Mucosa of descending colon (tissue), 3 donors: Measurements from ENCODE around the gene MEI1. TPM values are rescaled to one million over a fixed set of nuclear protein-coding genes. Genes with fewer than 3 reads are reported as not detected.

Experiments used
- ATAC-seq: fragments of 200-7000 bp; cut with Tn5 transposase; one replicate; pipeline ENCODE4 v1.9.1; 2020; ENCODE audit warnings: mild to moderate bottlenecking, moderate library complexity
- DNase-seq, 3 donors: peaks; one replicate each; pipeline ENCODE4 v3.0.0-alpha.2; 2020
- H3K36me3 ChIP-seq: fragments of 200-600 bp; one replicate; pipeline ENCODE4 v1.8.0; 2021; ENCODE audit warnings: low read depth, mild to moderate bottlenecking
- H3K4me1 ChIP-seq: fragments of 200-600 bp; one replicate; pipeline ENCODE4 v1.8.0; 2021; ENCODE audit warnings: low read depth, mild to moderate bottlenecking
- H3K4me3 ChIP-seq: fragments of 200-600 bp; one replicate; pipeline ENCODE4 v1.8.0; 2021; ENCODE audit warnings: mild to moderate bottlenecking
- H3K9me3 ChIP-seq: fragments of 200-600 bp; one replicate; pipeline ENCODE4 v1.8.0; 2021; ENCODE audit warnings: mild to moderate bottlenecking
- CTCF ChIP-seq: fragments of 200-600 bp; IDR thresholded peaks from one replicate; pipeline ENCODE4 v1.8.0; 2022; ENCODE audit warnings: antibody characterized with exemption, mild to moderate bottlenecking
- intact Hi-C, 2 donors: fragments of 100-400 bp; cut with DNase I in 1 of 2; cut with micrococcal nuclease in 1 of 2; formaldehyde crosslinking; loops; one replicate each; pipeline versions ENCODE4 v1.11.0 to v1.11.1; 2022; cut with DNase I, micrococcal nuclease
- total RNA-seq, 3 donors: library from RNA; stranded (reverse); fragmentation: NEBNext Ultra II Directional in 2 of 3; extraction: Animal tissue kit (Norgen Biotek cat#: 25700) in 2 of 3; gene quantifications; one replicate each; pipeline versions ENCODE4 v1.2.1 to v1.2.4, GENCODE V29; 2021 to 2023
- donor health status: DM: no; HTN: no; CAD: no; lungs with moderate emphysema.
- donor health status: DM: no; HTN: no; CAD: no.
- donor health status: DM: no; HTN: yes; CAD: no.

MEI1 gene
- total RNA-seq, 3 donors from 2014 or later = 1.4 to 6.4 (median 1.8) TPM

GRCh38 chr22:41826430-41827383 lies 127.4 kb downstream of the MEI1 start:
- intact Hi-C loops = no loop called here
- DNase-seq (peak; percentile 68 to 77 (median 71)), ATAC-seq (peak; percentile 80)
- H3K4me3 ChIP-seq = no peak overlapping the region
- peaks cover 32% of the 10 kb centered on the region for H3K4me1 ChIP-seq
- no peaks in the 10 kb centered on the region for H3K9me3 ChIP-seq
- TF ChIP-seq CTCF = no peak
- no peaks in the 10 kb centered on the region for H3K36me3 ChIP-seq

DNA sequence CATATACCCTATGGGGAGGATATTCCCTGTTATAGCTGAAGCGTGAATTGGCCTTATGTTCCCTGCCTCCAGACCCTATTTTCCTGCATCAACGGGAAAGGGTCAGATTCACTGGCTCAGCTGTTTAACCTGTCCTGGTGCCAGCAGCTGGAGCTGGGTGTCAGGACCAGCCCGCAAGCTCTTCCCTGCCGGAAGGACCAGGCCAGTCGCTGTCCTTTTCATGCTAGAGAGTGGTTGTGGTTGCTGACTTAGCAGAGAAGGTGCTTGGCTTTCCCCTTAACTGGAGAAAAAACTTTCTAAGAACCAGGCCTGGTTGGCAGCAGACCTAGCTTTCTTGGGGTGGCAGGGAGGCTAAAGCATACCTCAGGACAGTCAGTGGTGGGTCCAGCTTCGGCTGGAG lies 128.4 kb downstream of the MEI1 start:
- TF ChIP-seq CTCF = no peak
- ATAC-seq = no peak
- Histone ChIP-seq H3K4me1 (peaks cover 32% of the 10 kb centered on the region), H3K36me3 (peaks cover 2% of the 10 kb centered on the region), H3K9me3 (no peaks in the 10 kb centered on the region), H3K4me3 (no peak overlapping the region)
- intact Hi-C loops = no loop called here
- DNase-seq = no peak

GRCh38 chr22:41828516-41828915 lies 129.2 kb downstream of the MEI1 start:
- no peak for TF ChIP-seq CTCF
- intact Hi-C loops = no loop called here
- Histone ChIP-seq H3K4me3 (no peak overlapping the region), H3K36me3 (peaks cover 5% of the 10 kb centered on the region), H3K9me3 (no peaks in the 10 kb centered on the region), H3K4me1 (peaks cover 32% of the 10 kb centered on the region)
- peak; percentile 6 for ATAC-seq
- peak in 1 of 3 donors; percentile 58 for DNase-seq

DNA sequence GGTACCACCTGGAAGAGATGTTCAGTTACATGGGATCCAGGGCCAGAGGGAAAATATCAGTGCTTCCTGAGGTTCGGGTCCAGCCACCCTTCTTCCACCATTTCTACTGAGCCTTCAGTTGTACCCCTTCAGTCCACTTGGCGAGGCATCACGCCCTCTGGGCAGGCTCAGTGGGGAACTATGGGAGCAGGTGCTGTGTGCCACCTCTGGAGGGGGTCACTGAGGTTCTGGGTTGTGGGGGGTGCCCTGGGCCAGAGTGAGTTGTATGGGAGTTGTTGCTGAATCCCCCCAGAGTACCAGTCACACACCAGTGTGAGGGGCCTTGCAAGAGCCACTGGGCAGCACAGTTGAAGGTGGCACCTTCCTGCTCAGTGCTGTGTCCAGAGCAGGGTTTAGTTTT lies 130.9 kb downstream of the MEI1 start:
- no peak for TF ChIP-seq CTCF
- Histone ChIP-seq H3K36me3 (peaks cover 5% of the 10 kb centered on the region), H3K9me3 (no peaks in the 10 kb centered on the region), H3K4me1 (peaks cover 36% of the 10 kb centered on the region), H3K4me3 (no peak overlapping the region)
- ATAC-seq (no peak), DNase-seq (no peak)
- intact Hi-C loops = no loop called here

GRCh38 chr22:41831383-41831782 lies 132.1 kb downstream of the MEI1 start:
- Histone ChIP-seq H3K4me1 (peaks cover 26% of the 10 kb centered on the region), H3K9me3 (no peaks in the 10 kb centered on the region), H3K36me3 (peaks cover 5% of the 10 kb centered on the region), H3K4me3 (no peak overlapping the region)
- no peak for TF ChIP-seq CTCF
- intact Hi-C loops = no loop called here
- no peak for ATAC-seq
- no peak for DNase-seq
